ENCODE measurements around the gene STYXL2. TPM values are rescaled to one million over a fixed set of nuclear protein-coding genes. Genes with fewer than 3 reads are reported as not detected.

The STYXL2 gene
- total and polyA plus RNA-seq, 10 donors = not detected

GRCh38 chr1:167122121-167122480, 28.2 kb downstream of the STYXL2 start:
- intact Hi-C loops (cut with DNase I; ENCODE audit: low total_unique reads) = no loop called here
- peaks cover 0 to 11% (median 10%) of the 10 kb centered on the region in 6 donors for H3K4me1 ChIP-seq
- no peak overlapping the region for H3K27ac ChIP-seq
- 84 to 92% (median 88%) methylated on average over 5 of the region's 5 CpGs for WGBS, 5 donors
- H3K4me3 ChIP-seq = no peak overlapping the region
- peaks cover 0 to 41% (median 9%) of the 10 kb centered on the region in 7 donors for H3K27me3 ChIP-seq (replicated peaks in 1 of 7)
- H3K36me3 ChIP-seq = no peaks in the 10 kb centered on the region
- TF ChIP-seq CTCF (IDR thresholded peaks at IDR 0.05 in 8 of 11, conservative IDR thresholded peaks at IDR 0.05 in 3 of 11) (no peak), POLR2A (IDR thresholded peaks at IDR 0.05) (no peak), POLR2AphosphoS5 (IDR thresholded peaks at IDR 0.05) (no peak)
- H3K9me3 ChIP-seq = no peaks in the 10 kb centered on the region
- DNase-seq = no peak

GRCh38 chr1:167122568-167122967, 28.7 kb downstream of the STYXL2 start:
- H3K9me3 ChIP-seq = no peaks in the 10 kb centered on the region
- WGBS, 5 donors = 93 to 98% (median 94%) methylated on average over 4 of the region's 4 CpGs
- intact Hi-C loops (cut with DNase I; ENCODE audit: low total_unique reads) = no loop called here
- no peaks in the 10 kb centered on the region for H3K36me3 ChIP-seq
- no peak overlapping the region for H3K27ac ChIP-seq
- TF ChIP-seq CTCF (IDR thresholded peaks at IDR 0.05 in 8 of 11, conservative IDR thresholded peaks at IDR 0.05 in 3 of 11) (no peak), POLR2AphosphoS5 (IDR thresholded peaks at IDR 0.05) (no peak), POLR2A (IDR thresholded peaks at IDR 0.05) (no peak)
- peaks cover 0 to 11% (median 10%) of the 10 kb centered on the region in 6 donors for H3K4me1 ChIP-seq
- peaks cover 0 to 46% (median 9%) of the 10 kb centered on the region in 7 donors for H3K27me3 ChIP-seq (replicated peaks in 1 of 7)
- DNase-seq = no peak
- no peak overlapping the region for H3K4me3 ChIP-seq

GRCh38 chr1:167126317-167126716, 32.4 kb downstream of the STYXL2 start:
- peaks cover 0 to 52% (median 6%) of the 10 kb centered on the region in 7 donors for H3K27me3 ChIP-seq (replicated peaks in 1 of 7)
- H3K9me3 ChIP-seq = no peaks in the 10 kb centered on the region
- no peak for DNase-seq
- H3K27ac ChIP-seq = no peak overlapping the region
- H3K4me3 ChIP-seq = no peak overlapping the region
- no peaks in the 10 kb centered on the region for H3K36me3 ChIP-seq
- peaks cover 0 to 7% (median 5%) of the 10 kb centered on the region in 6 donors for H3K4me1 ChIP-seq
- no peak for TF ChIP-seq POLR2AphosphoS5 (IDR thresholded peaks at IDR 0.05)
- TF ChIP-seq POLR2A (IDR thresholded peaks at IDR 0.05) = no peak
- no peak for TF ChIP-seq CTCF (IDR thresholded peaks at IDR 0.05 in 8 of 11, conservative IDR thresholded peaks at IDR 0.05 in 3 of 11)
- WGBS, 5 donors = 88 to 95% (median 92%) methylated on average over 28 of the region's 28 CpGs
- intact Hi-C loops (cut with DNase I; ENCODE audit: low total_unique reads) = no loop called here

- TF ChIP-seq POLR2A (IDR thresholded peaks at IDR 0.05) (no peak), CTCF (IDR thresholded peaks at IDR 0.05 in 8 of 11, conservative IDR thresholded peaks at IDR 0.05 in 3 of 11) (no peak)
- intact Hi-C loops (cut with DNase I; ENCODE audit: low total_unique reads) = no loop called here
- H3K36me3 ChIP-seq = no peaks in the 10 kb centered on the region
- H3K27ac ChIP-seq = no peak overlapping the region
- H3K9me3 ChIP-seq = no peaks in the 10 kb centered on the region
- no peak overlapping the region for H3K4me3 ChIP-seq
- peaks cover 0 to 51% (median 3%) of the 10 kb centered on the region in 7 donors for H3K27me3 ChIP-seq (replicated peaks in 1 of 7)
- WGBS, 5 donors = 90 to 94% (median 93%) methylated on average over 17 of the region's 17 CpGs
- H3K4me1 ChIP-seq = peaks cover 0 to 2% (median under 1%) of the 10 kb centered on the region in 6 donors
- DNase-seq = no peak
These were observed 32.9 kb downstream of the STYXL2 start for GRCh38 chr1:167126811-167127210.

Measured in spleen (tissue), 11 donors.